HepG2 (cell line): ENCODE data around the gene MRPL20. TPM values are rescaled to one million over a fixed set of nuclear protein-coding genes. Genes with fewer than 3 reads are reported as not detected.

Experiments
- ATF3 ChIP-seq: sonication (generic); formaldehyde crosslinking; IDR thresholded peaks from 2 replicates; pipeline ENCODE4 v1.4.0; 2020; ENCODE audit warnings: missing genetic modification reagents
- DMAP1 ChIP-seq: IDR thresholded peaks from 2 replicates; pipeline ENCODE4 v1.6.1; 2016
- E2F1 ChIP-seq: sonication (generic); formaldehyde crosslinking; IDR thresholded peaks from 2 replicates; pipeline ENCODE4 v1.5.0; 2020; ENCODE audit warnings: missing genetic modification reagents
- ERF ChIP-seq: IDR thresholded peaks from 2 replicates; pipeline ENCODE4 v1.6.1; 2018; ENCODE audit warnings: missing biosample characterization, missing genetic modification reagents
- GATAD2A ChIP-seq: IDR thresholded peaks from 2 replicates; pipeline ENCODE4 v1.6.1; 2016
- KAT8 ChIP-seq: IDR thresholded peaks from 2 replicates; pipeline ENCODE4 v1.6.1; 2016; ENCODE audit warnings: missing genetic modification reagents, missing compliant biosample characterization
- LCORL ChIP-seq, 2 experiments: fragments of 450-650 bp in 1 of 2; sonication (generic) in 1 of 2; formaldehyde crosslinking in 1 of 2; IDR thresholded peaks; 2 replicates each; pipeline versions ENCODE4 v1.5.0 to v1.6.1; 2017 to 2020; ENCODE audit warnings: antibody characterized with exemption in 1 of 2, missing genetic modification reagents in 1 of 2
- MAZ ChIP-seq, 2 experiments: sonication (generic) in 1 of 2; formaldehyde crosslinking in 1 of 2; IDR thresholded peaks; 2 replicates each; pipeline versions ENCODE4 v1.5.0 to v1.6.1; 2012 to 2020; ENCODE audit warnings: low read depth in 2 of 2, mild to moderate bottlenecking in 2 of 2, borderline replicate concordance in 1 of 2, improper control_type of control experiment in 1 of 2, low read length in 1 of 2, missing genetic modification reagents in 1 of 2, moderate library complexity in 1 of 2
- MTA1 ChIP-seq: sonication (generic); formaldehyde crosslinking; IDR thresholded peaks from 2 replicates; pipeline ENCODE4 v1.4.0; 2020; ENCODE audit warnings: missing genetic modification reagents, mild to moderate bottlenecking, borderline replicate concordance
- PCBP1 ChIP-seq: fragments of 200-400 bp; formaldehyde crosslinking; IDR thresholded peaks from 2 replicates; pipeline ENCODE4 v1.6.1; 2017; ENCODE audit warnings: mild to moderate bottlenecking, low read depth, low read length, borderline replicate concordance
- ZKSCAN8 ChIP-seq: IDR thresholded peaks from 2 replicates; pipeline ENCODE4 v1.6.1; 2016; ENCODE audit warnings: borderline replicate concordance, missing genetic modification reagents, missing compliant biosample characterization
- ZNF280B ChIP-seq: sonication (generic); formaldehyde crosslinking; IDR thresholded peaks from 2 replicates; pipeline ENCODE4 v1.5.0; 2020; ENCODE audit warnings: missing genetic modification reagents, mild to moderate bottlenecking, borderline replicate concordance
- ZNF329 ChIP-seq: sonication (generic); formaldehyde crosslinking; IDR thresholded peaks from 2 replicates; pipeline ENCODE4 v1.9.0; 2021; ENCODE audit warnings: low read depth, mild to moderate bottlenecking, missing genetic modification reagents
- ZNF335 ChIP-seq: sonication (generic); formaldehyde crosslinking; IDR thresholded peaks from 2 replicates; pipeline ENCODE4 v1.4.0; 2020; ENCODE audit warnings: missing genetic modification reagents
- ZNF407 ChIP-seq: sonication (generic); formaldehyde crosslinking; IDR thresholded peaks from one replicate; pipeline ENCODE4 v1.5.1; 2020; ENCODE audit warnings: mild to moderate bottlenecking, missing genetic modification reagents; ENCODE audit errors: not compliant biosample characterization
- ZNF496 ChIP-seq: sonication (generic); formaldehyde crosslinking; IDR thresholded peaks from 2 replicates; pipeline ENCODE4 v1.8.1; 2023; ENCODE audit warnings: mild to moderate bottlenecking, moderate library complexity, missing genetic modification reagents; ENCODE audit not compliant: insufficient replicate concordance
- ZNF746 ChIP-seq: sonication (generic); formaldehyde crosslinking; IDR thresholded peaks from 2 replicates; pipeline ENCODE4 v1.8.0; 2022; ENCODE audit warnings: mild to moderate bottlenecking, missing genetic modification reagents
- ZNF775 ChIP-seq: sonication (generic); formaldehyde crosslinking; IDR thresholded peaks from 2 replicates; pipeline ENCODE4 v1.4.0; 2020; ENCODE audit warnings: missing genetic modification reagents, mild to moderate bottlenecking, moderate library complexity, borderline replicate concordance
- polyA plus RNA-seq, 8 experiments: library from polyadenylated mRNA; depleted of rRNA in 3 of 8; stranded (reverse) in 7 of 8; unstranded in 1 of 8; fragments of >200 nt; fragmentation: Illumina TruSeq in 4 of 8; extraction: Trizol in 4 of 8; gene quantifications; 2 replicates each; pipeline versions ENCODE4 v1.2.1 to v1.2.3, GENCODE V29; 2011 to 2016; ENCODE audit warnings: low read depth in 4 of 8, missing spikeins in 1 of 8, mixed read lengths in 1 of 8; ENCODE audit not compliant: insufficient read depth in 1 of 8
- total RNA-seq, 5 experiments: library from RNA; depleted of rRNA; stranded (reverse); fragments of >200 nt; fragmentation: Illumina TruSeq; extraction: Trizol; gene quantifications; 2 replicates each; pipeline ENCODE4 v1.2.3, GENCODE V29; 2016; ENCODE audit warnings: low read depth in 1 of 5

Gene MRPL20
- total and polyA plus RNA-seq, 2 of the 13 experiments (the other 11 are each of a cell fraction or from before 2014, with no cell fraction given): 59.2 to 127 TPM

- TF ChIP-seq MTA1 (no peak; the same call in 1 of the 2 replicates), ERF (peak; percentile 77), KAT8 (CRISPR knock-in tag) (peak; percentile 45; the same call in 1 of the 2 replicates), E2F1 (CRISPR knock-in tag) (no peak), ZNF280B (no peak), ZNF407 (peak; percentile 90), DMAP1 (peak; percentile 47; the same call in 1 of the 2 replicates), ZNF496 (no peak), ZNF775 (no peak), ZNF329 (CRISPR knock-in tag) (0 out of 2 replicates have a peak, but pooled peaks have one; percentile 6), ZNF335 (CRISPR knock-in tag) (peak; percentile 95), ZNF746 (peak; percentile 93), MAZ (IDR thresholded peaks at IDR 0.05; ENCODE audit: borderline replicate concordance, low read depth, low read length) (peak; percentile 93; the same call in 1 of the 2 replicates), MAZ (CRISPR knock-in tag; IDR thresholded peaks at IDR 0.05; ENCODE audit: low read depth) (peak; percentile 86), PCBP1 (peak; percentile 70; the same call in 1 of the 2 replicates), ZKSCAN8 (CRISPR knock-in tag) (peak; percentile 84; the same call in 1 of the 2 replicates), LCORL (IDR thresholded peaks at IDR 0.05) (no peak), LCORL (CRISPR knock-in tag; IDR thresholded peaks at IDR 0.05) (peak; percentile 91), GATAD2A (CRISPR knock-in tag) (peak; percentile 53), ATF3 (CRISPR knock-in tag) (0 out of 2 replicates have a peak, but pooled peaks have one; percentile 44)
These were observed 24.8 kb upstream of the MRPL20 start (continued) for GRCh38 chr1:1431845-1432273.
